Trophoblast cell (in vitro differentiated cells and primary cell): Measurements from ENCODE around the gene P2RX7.

ENCODE experiments used
- DNase-seq, 2 donors: peaks; one replicate each; pipeline ENCODE4 v3.0.0-alpha.2; 2016
- H2AFZ ChIP-seq: 2 replicates; pipeline ENCODE4 v1.6.1; 2013; ENCODE audit warnings: low read length, moderate library complexity, mild to moderate bottlenecking; ENCODE audit not compliant: insufficient read depth, poor library complexity
- H2AK5ac ChIP-seq: 2 replicates; pipeline ENCODE4 v1.6.1; 2013; ENCODE audit warnings: mild to moderate bottlenecking, low read length
- H2BK120ac ChIP-seq: 2 replicates; pipeline ENCODE4 v1.6.1; 2013; ENCODE audit warnings: low read length, mild to moderate bottlenecking, moderate library complexity; ENCODE audit not compliant: insufficient read depth, poor library complexity
- H2BK12ac ChIP-seq: 2 replicates; pipeline ENCODE4 v1.6.1; 2013; ENCODE audit warnings: mild to moderate bottlenecking, low read length, moderate library complexity
- H2BK5ac ChIP-seq: 2 replicates; pipeline ENCODE4 v1.6.1; 2013; ENCODE audit warnings: low read length, low read depth, moderate library complexity, mild to moderate bottlenecking; ENCODE audit not compliant: poor library complexity
- H3K14ac ChIP-seq: 2 replicates; pipeline ENCODE4 v1.6.1; 2013; ENCODE audit warnings: mild to moderate bottlenecking, low read length
- H3K18ac ChIP-seq: 2 replicates; pipeline ENCODE4 v1.6.1; 2013; ENCODE audit warnings: mild to moderate bottlenecking, low read length
- H3K23ac ChIP-seq: 2 replicates; pipeline ENCODE4 v1.6.1; 2013; ENCODE audit warnings: low read length
- H3K27ac ChIP-seq: 2 replicates; pipeline ENCODE4 v1.5.1; 2013; ENCODE audit warnings: low read depth, mild to moderate bottlenecking, inconsistent platforms, low read length, moderate library complexity
- H3K27me3 ChIP-seq: 2 replicates; pipeline ENCODE4 v1.6.1; 2013; ENCODE audit warnings: inconsistent platforms, mild to moderate bottlenecking, low read length, moderate library complexity; ENCODE audit not compliant: insufficient read depth
- H3K36me3 ChIP-seq, 2 experiments: 1 replicate in 1 of 2; 2 replicates in 1 of 2; pipeline ENCODE4 v1.6.1; 2013; ENCODE audit warnings: low read length in 2 of 2, mild to moderate bottlenecking in 2 of 2, moderate library complexity in 1 of 2; ENCODE audit not compliant: insufficient read depth in 2 of 2, control insufficient read depth in 1 of 2
- H3K4ac ChIP-seq: 2 replicates; pipeline ENCODE4 v1.6.1; 2013; ENCODE audit warnings: low read depth, mild to moderate bottlenecking, low read length, moderate library complexity
- H3K4me1 ChIP-seq, 2 experiments: 1 replicate in 1 of 2; 2 replicates in 1 of 2; pipeline ENCODE4 v1.6.1; 2013; ENCODE audit warnings: low read length in 2 of 2, mild to moderate bottlenecking in 2 of 2, moderate library complexity in 1 of 2; ENCODE audit not compliant: insufficient read depth in 2 of 2, control insufficient read depth in 1 of 2
- H3K4me2 ChIP-seq: 2 replicates; pipeline ENCODE4 v1.6.1; 2013; ENCODE audit warnings: inconsistent platforms, mild to moderate bottlenecking, low read length, moderate library complexity
- H3K4me3 ChIP-seq: 2 replicates; pipeline ENCODE4 v1.5.1; 2013; ENCODE audit warnings: mild to moderate bottlenecking, low read depth, low read length, inconsistent platforms
- H3K79me1 ChIP-seq: one replicate; pipeline ENCODE4 v1.6.1; 2013; ENCODE audit warnings: low read length
- H3K79me2 ChIP-seq: 2 replicates; pipeline ENCODE4 v1.6.1; 2013; ENCODE audit warnings: low read length, mild to moderate bottlenecking; ENCODE audit not compliant: control insufficient read depth, insufficient read depth, poor library complexity
- H3K9ac ChIP-seq: 2 replicates; pipeline ENCODE4 v1.6.1; 2013; ENCODE audit warnings: mild to moderate bottlenecking, low read length
- H3K9me3 ChIP-seq: 2 replicates; pipeline ENCODE4 v1.6.1; 2013; ENCODE audit warnings: low read depth, mild to moderate bottlenecking, control low read depth, inconsistent platforms, low read length; ENCODE audit not compliant: insufficient read depth
- H4K12ac ChIP-seq: 2 replicates; pipeline ENCODE4 v1.6.1; 2013; ENCODE audit warnings: low read depth, mild to moderate bottlenecking, low read length, moderate library complexity
- H4K8ac ChIP-seq: 2 replicates; pipeline ENCODE4 v1.6.1; 2013; ENCODE audit warnings: low read depth, mild to moderate bottlenecking, low read length, moderate library complexity
- H4K91ac ChIP-seq: one replicate; pipeline ENCODE4 v1.6.1; 2013; ENCODE audit warnings: low read depth, mild to moderate bottlenecking, low read length, moderate library complexity
- WGBS: extraction: QIAGEN DNeasy Blood & Tissue Kit; methylation state at CpG from one replicate; pipeline ENCODE4 v1.1.7; 2013; ENCODE audit warnings: missing lambda C conversion rate; ENCODE audit not compliant: insufficient read length, insufficient coverage; ENCODE audit errors: extremely low coverage; 5-methylcytosine and 5-hydroxymethylcytosine counted together

The P2RX7 gene

GRCh38 chr12:121214166-121214777 is 81.6 kb downstream of the P2RX7 start:
- Histone ChIP-seq H3K23ac (no peak overlapping the region), H3K18ac (no peak overlapping the region), H3K27ac (no peak overlapping the region), H3K79me1 (peaks cover 8% of the 10 kb centered on the region), H3K4me3 (no peak overlapping the region), H3K4me1 (peaks cover 0 to 6% of the 10 kb centered on the region in 2 experiments), H3K27me3 (no peaks in the 10 kb centered on the region), H3K36me3 (peaks cover 0 to 5% of the 10 kb centered on the region in 2 experiments), H3K9ac (no peak overlapping the region), H2BK120ac (no peak overlapping the region), H2BK12ac (no peak overlapping the region), H4K91ac (peak overlapping the region; percentile 13), H4K12ac (no peak overlapping the region), H3K4ac (no peak overlapping the region), H3K4me2 (no peak overlapping the region), H3K14ac (no peak overlapping the region), H3K9me3 (peaks cover 2% of the 10 kb centered on the region), H2AFZ (no peak overlapping the region), H2AK5ac (no peak overlapping the region), H4K8ac (no peak overlapping the region), H3K79me2 (peaks cover 7% of the 10 kb centered on the region), H2BK5ac (peak overlapping the region; percentile 18)
- WGBS, result no CpG with 5 or more reads among the region's 11 CpGs
- DNase-seq, result peak; percentile 65 to 83

GRCh38 chr12:121214855-121215745 is 82.4 kb downstream of the P2RX7 start:
- no peak overlapping the region for H3K4ac ChIP-seq
- peak; percentile 64 to 89 for DNase-seq

DNA sequence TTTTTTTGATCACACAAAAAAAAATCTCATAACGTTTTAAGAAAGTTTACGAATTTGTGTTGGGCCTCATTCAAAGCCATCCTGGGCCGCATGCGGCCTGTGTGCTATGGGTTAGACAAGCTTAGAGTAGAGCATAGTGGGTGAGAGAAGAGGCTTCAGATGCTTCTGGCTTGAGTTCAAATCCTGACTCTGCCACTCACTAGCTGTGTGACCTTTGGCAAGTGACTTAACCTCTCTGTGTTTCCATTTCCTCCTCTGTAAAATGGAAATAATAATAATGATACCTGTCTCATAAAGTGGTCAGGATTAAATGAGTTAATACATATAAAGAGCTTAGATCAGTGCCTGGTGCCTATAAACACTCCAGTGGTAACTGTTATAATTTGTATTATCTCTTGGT is 83.4 kb downstream of the P2RX7 start:
- WGBS, result no CpG with 5 or more reads among the region's 4 CpGs

More at GRCh38 chr12:121214855-121215745, 82.4 kb downstream of the P2RX7 start:
- no peak overlapping the region for H3K23ac ChIP-seq
- H3K14ac ChIP-seq, result no peak overlapping the region
- H3K27ac ChIP-seq, result no peak overlapping the region
- H4K91ac ChIP-seq, result peak overlapping the region; percentile 11
- H2AK5ac ChIP-seq, result no peak overlapping the region
- peaks cover 0 to 4% of the 10 kb centered on the region in 2 experiments for H3K4me1 ChIP-seq
- H4K12ac ChIP-seq, result no peak overlapping the region
- H2BK120ac ChIP-seq, result no peak overlapping the region
- no peak overlapping the region for H2AFZ ChIP-seq
- no peak overlapping the region for H3K18ac ChIP-seq
- H3K4me2 ChIP-seq, result no peak overlapping the region
- H2BK12ac ChIP-seq, result no peak overlapping the region
- H3K36me3 ChIP-seq, result peaks cover 0 to 5% of the 10 kb centered on the region in 2 experiments
- WGBS, result no CpG with 5 or more reads among the region's 14 CpGs
- no peak overlapping the region for H3K9ac ChIP-seq
- H2BK5ac ChIP-seq, result no peak overlapping the region
- peaks cover 5% of the 10 kb centered on the region for H3K79me2 ChIP-seq
- no peaks in the 10 kb centered on the region for H3K27me3 ChIP-seq
- no peak overlapping the region for H3K4me3 ChIP-seq
- peaks cover 2% of the 10 kb centered on the region for H3K9me3 ChIP-seq
- no peak overlapping the region for H4K8ac ChIP-seq
- peaks cover 6% of the 10 kb centered on the region for H3K79me1 ChIP-seq

DNA sequence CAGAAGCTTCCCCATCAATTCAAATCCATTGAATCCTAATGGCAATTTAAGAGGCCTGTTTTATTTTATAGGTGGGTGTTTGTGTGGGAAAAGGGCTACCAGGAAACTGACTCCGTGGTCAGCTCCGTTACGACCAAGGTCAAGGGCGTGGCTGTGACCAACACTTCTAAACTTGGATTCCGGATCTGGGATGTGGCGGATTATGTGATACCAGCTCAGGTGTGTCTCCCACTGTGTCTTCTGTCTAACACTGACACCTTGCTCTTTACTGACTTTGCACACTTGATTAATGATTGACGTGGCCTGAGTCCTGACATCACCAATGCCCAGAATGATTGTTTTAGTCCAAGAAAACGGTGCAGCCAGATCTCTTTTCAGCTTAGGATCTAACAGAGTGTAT is 84.4 kb downstream of the P2RX7 start:
- Histone ChIP-seq H3K14ac (no peak overlapping the region), H3K27ac (no peak overlapping the region), H3K79me2 (no peaks in the 10 kb centered on the region), H4K12ac (no peak overlapping the region), H3K36me3 (peaks cover 4 to 8% of the 10 kb centered on the region in 2 experiments), H4K91ac (no peak overlapping the region), H3K27me3 (no peaks in the 10 kb centered on the region), H3K9ac (no peak overlapping the region), H2BK120ac (no peak overlapping the region), H3K9me3 (peaks cover 2% of the 10 kb centered on the region), H3K79me1 (no peaks in the 10 kb centered on the region), H4K8ac (no peak overlapping the region), H3K4me1 (peaks cover 0 to 4% of the 10 kb centered on the region in 2 experiments), H3K4me2 (no peak overlapping the region), H3K4ac (no peak overlapping the region), H2BK5ac (no peak overlapping the region), H3K23ac (no peak overlapping the region), H3K18ac (no peak overlapping the region), H2AFZ (no peak overlapping the region), H3K4me3 (no peak overlapping the region), H2BK12ac (no peak overlapping the region), H2AK5ac (no peak overlapping the region)
- WGBS, result no CpG with 5 or more reads among the region's 8 CpGs
- DNase-seq, result no peak

More for the DNA sequence above, 83.4 kb downstream of the P2RX7 start:
- Histone ChIP-seq H3K4ac (no peak overlapping the region), H3K4me2 (no peak overlapping the region), H3K27me3 (no peaks in the 10 kb centered on the region), H3K36me3 (peaks cover 0 to 5% of the 10 kb centered on the region in 2 experiments), H3K79me1 (no peaks in the 10 kb centered on the region), H3K27ac (no peak overlapping the region), H4K12ac (no peak overlapping the region), H2BK120ac (no peak overlapping the region), H4K8ac (no peak overlapping the region), H3K4me3 (no peak overlapping the region), H3K79me2 (no peaks in the 10 kb centered on the region), H3K4me1 (peaks cover 0 to 4% of the 10 kb centered on the region in 2 experiments), H2AK5ac (no peak overlapping the region), H3K14ac (no peak overlapping the region), H3K9ac (no peak overlapping the region), H2BK12ac (no peak overlapping the region), H2BK5ac (no peak overlapping the region), H2AFZ (no peak overlapping the region), H3K23ac (no peak overlapping the region), H3K18ac (no peak overlapping the region), H4K91ac (no peak overlapping the region), H3K9me3 (peaks cover 2% of the 10 kb centered on the region)
- no peak for DNase-seq
